Aorta (tissue), 5 donors: Measurements from ENCODE around the gene PFKFB1. TPM values are rescaled to one million over a fixed set of nuclear protein-coding genes. Genes with fewer than 3 reads are reported as not detected.

Experiments
- ATAC-seq: fragments of 200-7000 bp; cut with Tn5 transposase; one replicate; pipeline ENCODE4 v1.9.1; 2022; ENCODE audit warnings: moderate library complexity; ENCODE audit not compliant: low FRiP score
- DNase-seq, 2 donors: peaks; one replicate each; pipeline ENCODE4 v3.0.0-alpha.2; 2020
- H3K27ac ChIP-seq, 2 donors: one replicate each; pipeline ENCODE4 v1.5.1; 2013; ENCODE audit warnings: low read length in 2 of 2, mild to moderate bottlenecking in 2 of 2, moderate library complexity in 2 of 2, control low read depth in 1 of 2, inconsistent platforms in 1 of 2, low read depth in 1 of 2
- H3K27me3 ChIP-seq, 2 donors: one replicate each; pipeline ENCODE4 v1.6.1; 2013; ENCODE audit warnings: control low read depth in 1 of 2, low read length in 1 of 2, mild to moderate bottlenecking in 1 of 2, moderate library complexity in 1 of 2; ENCODE audit not compliant: insufficient read depth in 2 of 2, control insufficient read depth in 1 of 2
- H3K36me3 ChIP-seq, 2 donors: one replicate each; pipeline ENCODE4 v1.6.1; 2013; ENCODE audit warnings: control low read depth in 1 of 2, low read length in 1 of 2, mild to moderate bottlenecking in 1 of 2; ENCODE audit not compliant: insufficient read depth in 2 of 2, control insufficient read depth in 1 of 2
- H3K4me1 ChIP-seq, 2 donors: one replicate each; pipeline ENCODE4 v1.6.1; 2013; ENCODE audit warnings: low read length in 2 of 2, control low read depth in 1 of 2, mild to moderate bottlenecking in 1 of 2, moderate library complexity in 1 of 2; ENCODE audit not compliant: insufficient read depth in 2 of 2, control insufficient read depth in 1 of 2
- H3K4me3 ChIP-seq, 2 donors: one replicate each; pipeline ENCODE4 v1.5.1; 2013; ENCODE audit warnings: low read length in 2 of 2, control low read depth in 1 of 2, mild to moderate bottlenecking in 1 of 2
- H3K9me3 ChIP-seq: one replicate; pipeline ENCODE4 v1.6.1; 2013; ENCODE audit warnings: mild to moderate bottlenecking, low read length; ENCODE audit not compliant: control insufficient read depth
- WGBS, 2 donors: extraction: QIAGEN DNeasy Blood & Tissue Kit; methylation state at CpG; one replicate each; pipeline ENCODE4 v1.1.7; 2013; 5-methylcytosine and 5-hydroxymethylcytosine counted together
- intact Hi-C, 2 donors: fragments of 100-400 bp; cut with DNase I; formaldehyde crosslinking; loops; one replicate each; pipeline versions ENCODE4 v1.14.2 to v1.15.0; 2022
- polyA plus RNA-seq, 2 donors: library from polyadenylated mRNA; stranded (reverse); fragments of 200-250 nt; gene quantifications; one replicate each; pipeline ENCODE4 v1.2.3, GENCODE V29; 2013
- total RNA-seq, 2 donors: library from RNA; stranded (reverse); fragmentation: NEBNext Ultra II Directional; extraction: Animal tissue kit (Norgen Biotek cat#: 25700); gene quantifications; one replicate each; pipeline ENCODE4 v1.2.1, GENCODE V29; 2021
- donor health status: healthy with polysubstance abuse.
- donor health status: Bipolar disorder and iron deficiency.
- donor health status: DM: no; HTN: no; CAD: no.
- donor health status: DM: no; HTN: no; CAD: no.
- donor health status: DM: yes; HTN: yes; CAD: no.

Gene PFKFB1
- total and polyA plus RNA-seq, 4 donors, result 0.30 to 0.39 TPM; not detected in 2

DNA sequence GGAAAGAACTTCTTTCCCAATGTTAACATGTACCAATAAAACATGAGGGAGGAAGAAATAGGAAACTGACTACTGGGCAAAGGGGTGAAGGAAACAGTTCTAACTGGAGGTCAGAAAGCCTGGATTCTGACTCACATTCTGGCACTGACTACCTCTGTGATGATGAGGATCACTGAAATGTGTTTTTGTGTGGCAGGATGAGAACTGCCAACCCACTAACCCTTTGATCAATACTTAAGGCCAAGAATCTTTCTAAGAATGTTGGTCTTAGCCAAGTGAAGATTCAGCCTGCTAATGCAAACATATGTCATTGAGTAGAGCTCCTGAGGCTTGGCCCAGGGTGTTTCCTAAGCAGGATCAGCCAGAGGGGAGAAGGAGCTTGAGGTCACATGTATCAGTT, 32.2 kb upstream of the PFKFB1 start:
- Histone ChIP-seq H3K4me3 (no peak overlapping the region), H3K27me3 (no peaks in the 10 kb centered on the region), H3K36me3 (no peaks in the 10 kb centered on the region), H3K9me3 (no peaks in the 10 kb centered on the region), H3K4me1 (no peaks in the 10 kb centered on the region), H3K27ac (no peak overlapping the region)
- no peak for ATAC-seq
- DNase-seq, result no peak
- intact Hi-C loops, result no loop called here

DNA sequence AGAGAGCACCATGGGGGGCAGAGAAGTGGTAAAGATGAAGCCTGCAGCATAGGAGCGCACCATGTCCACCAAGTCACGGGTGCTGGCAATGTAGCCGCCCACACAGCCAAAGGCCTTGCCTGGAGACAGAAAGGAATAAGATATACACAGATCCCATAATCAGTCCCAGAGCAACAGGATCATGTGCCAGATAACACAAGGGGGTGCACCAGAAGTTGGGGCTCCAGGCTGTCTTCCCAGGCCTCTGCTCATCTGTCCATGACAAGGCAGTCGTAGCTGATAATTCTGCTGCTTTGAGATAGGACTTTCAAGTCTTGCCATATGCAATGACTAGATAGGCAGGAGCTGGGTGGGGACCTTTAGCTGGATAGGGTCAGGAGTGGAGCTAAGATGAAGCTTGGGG, 20.9 kb upstream of the PFKFB1 start:
- WGBS, 2 donors, result 90 to 97% methylated on average over 4 of the region's 4 CpGs
- Histone ChIP-seq H3K4me1 (no peaks in the 10 kb centered on the region), H3K4me3 (no peak overlapping the region), H3K27me3 (no peaks in the 10 kb centered on the region), H3K27ac (no peak overlapping the region), H3K9me3 (no peaks in the 10 kb centered on the region), H3K36me3 (no peaks in the 10 kb centered on the region)
- no peak for ATAC-seq
- intact Hi-C loops, result no loop called here
- no peak for DNase-seq

DNA sequence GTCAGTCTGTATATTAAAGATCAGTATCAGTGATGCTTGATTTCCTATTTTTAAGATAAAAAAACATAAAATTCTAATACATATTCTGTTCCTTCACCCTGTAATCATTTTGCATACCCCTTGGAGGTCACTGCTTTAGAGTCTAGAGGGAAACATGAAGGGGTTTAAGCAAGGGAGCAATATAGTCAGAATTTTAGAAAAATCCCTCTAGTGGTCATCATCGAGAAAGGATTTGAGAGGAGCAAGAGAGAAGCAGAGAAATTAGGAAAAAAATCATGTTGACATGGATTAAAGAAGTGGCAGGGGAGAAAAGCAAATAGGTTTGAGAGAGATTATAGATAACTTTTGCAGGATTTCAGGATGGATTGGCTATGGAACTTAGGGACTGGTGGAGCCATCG, 17.3 kb upstream of the PFKFB1 start:
- Histone ChIP-seq H3K4me3 (no peak overlapping the region), H3K4me1 (peaks cover 0 to 2% of the 10 kb centered on the region in 2 donors), H3K9me3 (no peaks in the 10 kb centered on the region), H3K36me3 (no peaks in the 10 kb centered on the region), H3K27ac (no peak overlapping the region), H3K27me3 (no peaks in the 10 kb centered on the region)
- 30 to 36% methylated on average over 2 of the region's 2 CpGs for WGBS, 2 donors
- no peak for DNase-seq
- no peak for ATAC-seq
- intact Hi-C loops, result no loop called here

DNA sequence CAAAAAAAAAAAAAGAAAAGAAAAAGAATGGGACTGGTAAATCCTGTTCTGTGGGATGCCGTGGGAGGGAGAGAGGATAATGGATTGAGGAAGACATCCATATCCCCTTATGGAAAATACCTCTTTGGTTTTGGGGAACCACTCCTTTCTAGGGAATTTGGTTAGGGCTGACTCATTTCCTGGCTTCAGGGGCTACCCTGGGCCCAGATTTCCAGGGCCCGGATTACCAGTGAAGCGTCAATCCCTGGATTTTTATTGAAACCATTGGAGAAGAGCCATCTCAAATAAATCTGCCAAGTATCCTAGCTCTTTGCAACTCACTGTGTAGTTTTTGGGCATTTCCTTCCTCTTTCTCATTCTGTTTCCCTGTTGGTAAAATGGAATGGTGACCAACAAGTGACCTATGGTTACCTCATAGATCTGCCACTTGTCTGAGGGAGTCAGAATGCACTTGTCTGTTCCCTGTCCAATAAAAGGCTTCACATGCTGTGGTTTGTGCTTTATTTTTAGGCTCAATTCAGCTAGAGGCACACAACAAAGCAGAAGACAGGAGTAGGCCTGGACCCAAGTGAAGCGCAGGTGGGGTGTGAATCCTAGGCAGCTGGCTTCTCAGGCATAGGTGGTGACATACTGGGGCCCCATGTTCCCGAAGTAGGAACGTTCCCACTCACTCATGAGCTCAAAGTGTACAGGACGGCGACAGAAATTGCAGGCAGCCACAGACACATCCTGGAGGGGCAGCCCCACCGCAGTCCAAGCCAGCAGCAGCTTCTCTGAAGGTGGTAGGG, 14.8 kb upstream of the PFKFB1 start:
- ATAC-seq, result no peak
- Histone ChIP-seq H3K36me3 (no peaks in the 10 kb centered on the region), H3K4me3 (no peak overlapping the region), H3K27me3 (no peaks in the 10 kb centered on the region), H3K9me3 (no peaks in the 10 kb centered on the region), H3K4me1 (peaks cover 0 to 2% of the 10 kb centered on the region in 2 donors), H3K27ac (peak overlapping the region in 1 of 2 donors; percentile 48)
- intact Hi-C loops, result loop anchor here (10.0 kb wide), 1 partner anchor 156 kb away; no protein-coding TSS in a partner anchor
- no peak for DNase-seq
- WGBS, 2 donors, result 48 to 58% methylated on average over 9 of the region's 9 CpGs

DNA sequence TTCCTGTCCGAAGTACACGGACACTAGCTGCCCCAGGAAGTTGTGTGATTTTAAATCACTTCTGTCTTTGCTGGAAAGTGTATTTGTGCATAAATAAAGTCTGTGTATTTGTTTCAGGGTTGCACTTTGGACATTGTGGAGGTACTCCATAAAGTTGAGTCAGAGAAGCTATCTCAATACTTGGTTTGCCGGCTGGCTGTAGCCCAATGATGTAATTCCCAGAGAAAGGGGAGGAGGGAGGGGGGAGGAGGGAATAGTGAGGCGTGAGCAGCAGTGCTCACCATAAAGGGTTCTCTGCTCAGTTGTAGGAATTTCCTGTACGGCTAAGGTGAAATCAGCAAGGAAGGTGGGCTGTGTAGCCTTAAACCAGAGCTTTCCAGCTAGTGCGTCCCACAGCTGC, 13.7 kb upstream of the PFKFB1 start:
- WGBS, 2 donors, result 8 to 45% methylated on average over 6 of the region's 6 CpGs
- intact Hi-C loops, result loop anchor here (10.0 kb wide), 1 partner anchor 157 kb away; no protein-coding TSS in a partner anchor
- DNase-seq (peak in 1 of 2 donors; percentile 52), ATAC-seq (no peak)
- Histone ChIP-seq H3K36me3 (no peaks in the 10 kb centered on the region), H3K9me3 (no peaks in the 10 kb centered on the region), H3K4me3 (no peak overlapping the region), H3K27ac (peak overlapping the region in 1 of 2 donors; percentile 80), H3K27me3 (no peaks in the 10 kb centered on the region), H3K4me1 (peaks cover 0 to 2% of the 10 kb centered on the region in 2 donors)

DNA sequence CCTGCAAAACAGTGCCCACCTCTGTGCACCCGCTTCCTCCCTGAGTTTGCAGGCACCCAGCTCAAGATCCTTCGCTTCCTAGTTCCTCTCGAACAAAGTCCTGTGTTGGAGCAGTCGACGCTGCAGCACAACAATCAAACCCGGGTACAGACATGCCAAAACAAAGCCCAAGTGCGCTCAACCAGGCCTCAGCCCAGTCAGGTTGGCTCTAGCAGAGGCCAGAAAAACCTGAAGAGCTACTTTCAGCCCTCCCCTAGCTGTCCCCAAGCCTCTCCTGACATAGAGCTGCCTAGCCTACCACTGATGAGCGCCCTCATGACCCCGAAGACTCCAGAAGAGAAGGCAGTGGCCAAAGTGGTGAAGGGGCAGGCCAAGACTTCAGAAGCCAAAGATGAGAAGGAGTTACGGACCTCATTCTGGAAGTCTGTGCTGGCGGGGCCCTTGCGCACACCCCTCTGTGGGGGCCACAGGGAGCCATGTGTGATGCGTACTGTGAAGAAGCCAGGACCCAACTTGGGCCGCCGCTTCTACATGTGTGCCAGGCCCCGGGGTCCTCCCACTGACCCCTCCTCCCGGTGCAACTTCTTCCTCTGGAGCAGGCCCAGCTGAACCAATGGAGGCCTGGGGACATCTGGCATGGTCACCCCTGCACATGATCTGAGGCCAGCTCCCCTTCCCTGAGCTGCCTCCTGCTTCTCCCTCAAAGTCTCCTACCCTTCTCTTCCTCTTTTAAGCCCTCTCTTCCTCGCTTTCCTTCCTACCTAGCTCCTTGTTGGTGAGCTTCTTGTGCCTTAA, 13.0 kb upstream of the PFKFB1 start:
- ATAC-seq, result no peak
- Histone ChIP-seq H3K9me3 (no peaks in the 10 kb centered on the region), H3K4me3 (no peak overlapping the region), H3K4me1 (peaks cover 0 to 2% of the 10 kb centered on the region in 2 donors), H3K27ac (peak overlapping the region in 1 of 2 donors; percentile 29), H3K36me3 (no peaks in the 10 kb centered on the region), H3K27me3 (no peaks in the 10 kb centered on the region)
- 82 to 88% methylated on average over 14 to 18 of the region's 18 CpGs for WGBS, 2 donors
- intact Hi-C loops, result loop anchor here (10.0 kb wide), 1 partner anchor 158 kb away; no protein-coding TSS in a partner anchor
- DNase-seq, result peak in 1 of 2 donors; percentile 71

DNA sequence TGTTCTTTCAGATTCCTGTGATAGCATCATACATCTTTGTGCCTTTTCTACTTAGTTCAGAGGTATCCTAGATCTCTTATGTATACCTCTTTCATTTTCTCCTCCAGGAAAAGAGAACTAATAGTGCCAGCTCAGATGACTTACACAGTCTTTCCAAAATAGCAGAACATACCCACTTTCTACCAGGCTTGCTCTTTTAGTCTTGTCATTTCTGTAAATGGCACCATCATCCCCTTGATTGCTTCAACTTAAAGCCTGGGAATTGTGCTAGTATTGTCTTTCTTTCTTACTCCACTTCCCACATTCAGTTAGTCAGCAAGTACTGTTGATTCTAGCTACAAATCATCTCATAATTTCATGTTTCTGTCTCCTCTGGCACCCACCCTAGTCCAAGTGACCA, 11.3 kb upstream of the PFKFB1 start:
- no peaks in the 10 kb centered on the region for H3K9me3 ChIP-seq
- no peak overlapping the region for H3K4me3 ChIP-seq
- intact Hi-C loops, result loop anchor here (10.0 kb wide), 1 partner anchor 160 kb away; no protein-coding TSS in a partner anchor
- H3K36me3 ChIP-seq, result no peaks in the 10 kb centered on the region
- no peaks in the 10 kb centered on the region for H3K27me3 ChIP-seq
- ATAC-seq (no peak), DNase-seq (no peak)
- H3K27ac ChIP-seq, result no peak overlapping the region
- H3K4me1 ChIP-seq, result peaks cover 0 to 2% of the 10 kb centered on the region in 2 donors

DNA sequence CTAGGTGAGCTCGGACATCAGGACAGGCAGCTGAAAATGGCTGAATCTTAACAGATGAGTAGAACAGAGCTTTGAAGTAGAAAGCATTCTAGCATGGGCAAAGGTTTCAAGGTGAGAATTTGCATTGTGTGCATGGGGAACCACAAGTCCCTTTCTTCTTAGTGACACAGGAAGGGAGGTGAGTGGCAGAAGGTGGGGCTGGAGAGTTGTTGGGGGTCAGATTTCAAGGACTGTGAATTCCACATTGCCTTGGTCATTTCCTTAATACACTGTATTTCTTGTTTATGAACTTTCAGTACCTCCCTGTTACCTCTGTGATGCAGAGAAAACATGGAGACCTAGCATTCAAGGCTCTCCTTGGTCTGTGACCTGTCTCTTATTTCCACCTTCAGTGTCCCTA, 10.2 kb upstream of the PFKFB1 start:
- H3K27ac ChIP-seq, result no peak overlapping the region
- no peak for DNase-seq
- no peak overlapping the region for H3K4me3 ChIP-seq
- WGBS, 2 donors, result 60 to 86% methylated on average over 1 of the region's 1 CpG
- no peak for ATAC-seq
- H3K4me1 ChIP-seq, result peaks cover 0 to 2% of the 10 kb centered on the region in 2 donors
- no peaks in the 10 kb centered on the region for H3K36me3 ChIP-seq
- H3K9me3 ChIP-seq, result no peaks in the 10 kb centered on the region
- no peaks in the 10 kb centered on the region for H3K27me3 ChIP-seq
- intact Hi-C loops, result loop anchor here (5.0 to 10.0 kb wide), 2 partner anchors 161 to 367 kb away; no protein-coding TSS in a partner anchor
